HL-60 (cell line): Measurements from ENCODE around the gene SBNO2.

ENCODE experiments used
- CTCF ChIP-seq: IDR thresholded peaks from one replicate; pipeline ENCODE4 v1.5.1; 2011; ENCODE audit warnings: low read length, control low read depth, inconsistent platforms; ENCODE audit not compliant: insufficient read depth
- POLR2AphosphoS5 ChIP-seq: IDR thresholded peaks from 2 replicates; pipeline ENCODE4 v1.6.1; 2012; ENCODE audit warnings: low read depth

- TF ChIP-seq CTCF (no peak), POLR2AphosphoS5 (peak; percentile 31)
Measured at GRCh38 chr19:1085676-1086442, 88.2 kb downstream of the SBNO2 start.
